ENCODE data around the gene RORB.

DNA sequence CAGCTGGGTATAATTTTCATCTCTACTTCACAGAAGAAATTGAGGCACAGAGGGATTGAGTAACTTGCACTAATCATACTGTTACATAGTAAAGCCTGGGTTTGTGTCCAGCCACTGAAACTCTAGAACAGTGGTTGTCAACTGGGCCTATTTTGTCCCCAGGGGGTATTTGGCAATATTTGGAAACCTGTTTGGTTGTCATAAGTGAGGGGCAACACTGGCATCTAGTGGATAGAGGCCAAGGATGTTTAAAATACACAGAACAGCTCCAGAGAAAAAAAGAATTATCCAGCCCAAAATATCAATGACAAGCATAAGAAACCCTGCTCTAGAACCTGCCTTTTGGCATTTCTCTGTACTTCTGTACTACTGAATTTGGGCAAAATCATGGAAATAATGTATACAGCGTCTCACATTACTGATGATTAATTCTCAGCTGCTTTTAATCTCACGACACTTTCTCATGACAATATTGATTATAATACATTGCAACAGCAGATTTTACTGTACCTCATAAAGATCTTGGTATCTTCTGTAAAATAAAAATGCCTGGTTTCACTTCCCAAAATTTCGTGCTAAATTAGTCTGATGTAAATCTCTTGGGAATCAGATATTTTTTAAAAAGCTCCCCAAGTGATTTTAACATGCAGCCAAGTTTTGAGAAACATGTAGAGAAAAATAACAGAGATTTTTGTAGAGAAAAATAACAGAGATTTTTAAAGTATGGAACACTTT lies 112.7 kb downstream of the RORB start:
- TF ChIP-seq POLR2A (IDR thresholded peaks at IDR 0.05): no peak
- TF ChIP-seq, protein P1, sequence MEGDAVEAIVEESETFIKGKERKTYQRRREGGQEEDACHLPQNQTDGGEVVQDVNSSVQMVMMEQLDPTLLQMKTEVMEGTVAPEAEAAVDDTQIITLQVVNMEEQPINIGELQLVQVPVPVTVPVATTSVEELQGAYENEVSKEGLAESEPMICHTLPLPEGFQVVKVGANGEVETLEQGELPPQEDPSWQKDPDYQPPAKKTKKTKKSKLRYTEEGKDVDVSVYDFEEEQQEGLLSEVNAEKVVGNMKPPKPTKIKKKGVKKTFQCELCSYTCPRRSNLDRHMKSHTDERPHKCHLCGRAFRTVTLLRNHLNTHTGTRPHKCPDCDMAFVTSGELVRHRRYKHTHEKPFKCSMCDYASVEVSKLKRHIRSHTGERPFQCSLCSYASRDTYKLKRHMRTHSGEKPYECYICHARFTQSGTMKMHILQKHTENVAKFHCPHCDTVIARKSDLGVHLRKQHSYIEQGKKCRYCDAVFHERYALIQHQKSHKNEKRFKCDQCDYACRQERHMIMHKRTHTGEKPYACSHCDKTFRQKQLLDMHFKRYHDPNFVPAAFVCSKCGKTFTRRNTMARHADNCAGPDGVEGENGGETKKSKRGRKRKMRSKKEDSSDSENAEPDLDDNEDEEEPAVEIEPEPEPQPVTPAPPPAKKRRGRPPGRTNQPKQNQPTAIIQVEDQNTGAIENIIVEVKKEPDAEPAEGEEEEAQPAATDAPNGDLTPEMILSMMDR (IDR thresholded peaks at IDR 0.05): no peak

All from adrenal gland (tissue), 5 donors.